Measurements from ENCODE around the gene SSX2IP. TPM values are rescaled to one million over a fixed set of nuclear protein-coding genes. Genes with fewer than 3 reads are reported as not detected.
A peak's percentile ranks its signal among the peaks of the same experiment; 100 is the strongest.

SSX2IP gene
- total and polyA plus RNA-seq, 2 experiments from 2014 or later, result 12.3 to 20.5 TPM

- H3K4me1 ChIP-seq (ENCODE audit: low read depth), result peaks cover 13% of the 10 kb centered on the region
- H3K27me3 ChIP-seq, result no peaks in the 10 kb centered on the region
- no peaks in the 10 kb centered on the region for H3K36me3 ChIP-seq
- H3K4me3 ChIP-seq, result no peak overlapping the region
- TF ChIP-seq, protein P1, sequence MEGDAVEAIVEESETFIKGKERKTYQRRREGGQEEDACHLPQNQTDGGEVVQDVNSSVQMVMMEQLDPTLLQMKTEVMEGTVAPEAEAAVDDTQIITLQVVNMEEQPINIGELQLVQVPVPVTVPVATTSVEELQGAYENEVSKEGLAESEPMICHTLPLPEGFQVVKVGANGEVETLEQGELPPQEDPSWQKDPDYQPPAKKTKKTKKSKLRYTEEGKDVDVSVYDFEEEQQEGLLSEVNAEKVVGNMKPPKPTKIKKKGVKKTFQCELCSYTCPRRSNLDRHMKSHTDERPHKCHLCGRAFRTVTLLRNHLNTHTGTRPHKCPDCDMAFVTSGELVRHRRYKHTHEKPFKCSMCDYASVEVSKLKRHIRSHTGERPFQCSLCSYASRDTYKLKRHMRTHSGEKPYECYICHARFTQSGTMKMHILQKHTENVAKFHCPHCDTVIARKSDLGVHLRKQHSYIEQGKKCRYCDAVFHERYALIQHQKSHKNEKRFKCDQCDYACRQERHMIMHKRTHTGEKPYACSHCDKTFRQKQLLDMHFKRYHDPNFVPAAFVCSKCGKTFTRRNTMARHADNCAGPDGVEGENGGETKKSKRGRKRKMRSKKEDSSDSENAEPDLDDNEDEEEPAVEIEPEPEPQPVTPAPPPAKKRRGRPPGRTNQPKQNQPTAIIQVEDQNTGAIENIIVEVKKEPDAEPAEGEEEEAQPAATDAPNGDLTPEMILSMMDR (IDR thresholded peaks at IDR 0.05; ENCODE audit: low read depth, low read length), result no peak
- no peak overlapping the region for H3K27ac ChIP-seq
- H3K9me3 ChIP-seq (ENCODE audit: low read depth), result no peaks in the 10 kb centered on the region
- DNase-seq (ENCODE audit: low read depth in 1 of 2, low spot score in 1 of 2), result no peak
Measured at GRCh38 chr1:84621553-84621952, 68.7 kb downstream of the SSX2IP start.

DNA sequence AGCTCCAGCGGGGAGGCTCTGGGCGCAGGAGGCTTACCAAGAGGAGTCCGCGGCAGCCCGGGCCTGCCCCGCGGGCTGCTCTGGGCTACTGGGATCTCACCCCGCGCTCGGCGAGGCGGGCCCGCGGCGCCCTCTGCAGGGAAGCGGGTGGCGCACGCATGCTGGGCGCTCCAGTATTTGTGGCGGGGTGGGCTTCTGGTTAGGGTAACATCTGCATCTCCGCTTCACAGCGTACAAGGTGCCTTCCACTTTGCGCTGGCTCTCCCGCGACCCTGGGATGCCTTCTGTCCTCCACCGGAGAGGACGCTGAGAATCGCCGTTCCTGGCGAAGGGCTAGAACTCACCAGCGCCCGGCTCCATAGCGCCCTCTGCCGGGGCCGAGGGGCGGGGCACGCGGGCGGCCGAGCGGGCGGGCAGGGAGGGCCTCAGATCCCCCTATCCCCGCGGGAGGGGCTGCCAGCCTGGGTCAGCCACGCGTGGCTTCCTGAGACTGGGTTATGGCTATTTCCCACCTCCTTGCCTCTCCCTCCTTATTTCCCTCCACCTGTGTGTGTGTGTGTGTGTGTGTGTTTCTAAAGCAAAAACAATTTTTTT lies 69.4 kb downstream of the SSX2IP start:
- Histone ChIP-seq H3K27ac (peak overlapping the region; percentile 15), H3K4me3 (peak overlapping the region; percentile 37), H3K27me3 (no peaks in the 10 kb centered on the region), H3K4me1 (ENCODE audit: low read depth) (peaks cover 13% of the 10 kb centered on the region), H3K9me3 (ENCODE audit: low read depth) (no peaks in the 10 kb centered on the region), H3K36me3 (no peaks in the 10 kb centered on the region)
- TF ChIP-seq, protein P1 (IDR thresholded peaks at IDR 0.05; ENCODE audit: low read depth, low read length), result peak; percentile 77
- DNase-seq (ENCODE audit: low read depth in 1 of 2, low spot score in 1 of 2), result peak; percentile 81 to 84

DNA sequence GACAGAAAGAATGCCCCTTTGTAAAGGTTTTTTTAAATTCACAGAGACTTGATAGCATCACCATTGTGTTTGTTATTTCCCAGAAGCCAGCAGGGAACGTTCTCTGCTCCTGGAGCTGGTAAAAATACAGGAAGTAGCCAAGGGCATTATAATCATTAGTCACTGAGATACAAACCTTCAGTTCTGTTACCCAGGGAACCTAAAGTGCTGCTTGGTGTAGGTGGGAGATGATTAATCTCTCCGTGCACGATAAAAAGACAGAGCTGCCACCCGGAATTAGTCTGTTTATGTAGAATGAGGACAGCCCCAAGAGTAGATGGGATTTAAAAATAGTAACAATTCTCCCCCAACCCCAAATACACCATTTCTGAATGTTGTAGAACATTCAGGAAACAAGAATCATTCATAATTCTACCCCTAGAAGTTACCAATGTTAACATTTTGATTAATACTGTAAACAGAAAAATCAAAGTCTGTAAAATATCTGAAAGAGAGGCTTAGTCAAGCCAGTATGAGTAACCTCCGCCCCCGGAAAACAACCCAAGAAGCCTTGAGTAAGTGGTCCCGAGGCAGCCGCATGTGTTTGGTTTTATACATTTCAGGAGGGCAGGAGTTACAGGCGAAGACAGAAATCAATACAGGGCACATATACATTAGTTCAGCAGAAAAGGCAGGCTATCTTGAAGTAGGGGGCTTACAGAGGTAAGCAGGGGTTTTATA lies 70.7 kb downstream of the SSX2IP start:
- H3K4me3 ChIP-seq, result no peak overlapping the region
- H3K36me3 ChIP-seq, result no peaks in the 10 kb centered on the region
- no peak overlapping the region for H3K27ac ChIP-seq
- DNase-seq (ENCODE audit: low read depth in 1 of 2, low spot score in 1 of 2), result peak; percentile 33 to 76
- H3K9me3 ChIP-seq (ENCODE audit: low read depth), result no peaks in the 10 kb centered on the region
- H3K4me1 ChIP-seq (ENCODE audit: low read depth), result peaks cover 13% of the 10 kb centered on the region
- H3K27me3 ChIP-seq, result no peaks in the 10 kb centered on the region
- TF ChIP-seq, protein P1 (IDR thresholded peaks at IDR 0.05; ENCODE audit: low read depth, low read length), result no peak

DNA sequence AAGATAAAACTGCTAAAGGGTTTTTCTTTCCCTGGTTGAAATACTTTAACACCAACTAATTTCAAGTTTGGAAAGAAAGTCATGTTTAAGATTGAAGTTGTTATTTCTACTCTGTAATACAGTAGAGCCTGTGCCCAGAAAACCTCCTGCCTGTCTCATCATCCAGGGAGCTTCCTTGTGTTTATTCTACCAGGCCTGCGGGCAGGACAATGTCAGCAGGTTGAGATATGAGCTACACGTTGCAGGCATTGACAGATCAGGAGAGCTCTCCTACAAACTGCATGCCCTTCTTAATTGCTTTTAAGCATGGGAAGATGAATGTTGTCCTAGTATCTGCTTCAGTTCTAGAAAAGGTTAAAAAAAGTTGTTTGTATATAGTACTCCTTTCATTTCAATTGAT lies 72.9 kb downstream of the SSX2IP start:
- Histone ChIP-seq H3K9me3 (ENCODE audit: low read depth) (peaks cover 4% of the 10 kb centered on the region), H3K4me3 (no peak overlapping the region), H3K27me3 (no peaks in the 10 kb centered on the region), H3K4me1 (ENCODE audit: low read depth) (peaks cover 13% of the 10 kb centered on the region), H3K36me3 (no peaks in the 10 kb centered on the region), H3K27ac (peak overlapping the region; percentile 45)
- TF ChIP-seq, protein P1 (IDR thresholded peaks at IDR 0.05; ENCODE audit: low read depth, low read length), result no peak
- DNase-seq (ENCODE audit: low read depth in 1 of 2, low spot score in 1 of 2), result peak in 1 of 2 donors; percentile 21

GRCh38 chr1:84615790-84616189 lies 74.5 kb downstream of the SSX2IP start:
- H3K27ac ChIP-seq, result no peak overlapping the region
- H3K4me1 ChIP-seq (ENCODE audit: low read depth), result peaks cover 13% of the 10 kb centered on the region
- no peak overlapping the region for H3K4me3 ChIP-seq
- DNase-seq (ENCODE audit: low read depth in 1 of 2, low spot score in 1 of 2), result no peak
- peaks cover 4% of the 10 kb centered on the region for H3K9me3 ChIP-seq (ENCODE audit: low read depth)
- H3K36me3 ChIP-seq, result no peaks in the 10 kb centered on the region
- TF ChIP-seq, protein P1 (IDR thresholded peaks at IDR 0.05; ENCODE audit: low read depth, low read length), result no peak
- H3K27me3 ChIP-seq, result no peaks in the 10 kb centered on the region
